ENCODE measurements around the gene HOXA11. TPM values are rescaled to one million over a fixed set of nuclear protein-coding genes. Genes with fewer than 3 reads are reported as not detected.

The HOXA11 gene
- total RNA-seq, 4 donors from 2014 or later = 4.5 to 21.3 (median 7.7) TPM

DNA sequence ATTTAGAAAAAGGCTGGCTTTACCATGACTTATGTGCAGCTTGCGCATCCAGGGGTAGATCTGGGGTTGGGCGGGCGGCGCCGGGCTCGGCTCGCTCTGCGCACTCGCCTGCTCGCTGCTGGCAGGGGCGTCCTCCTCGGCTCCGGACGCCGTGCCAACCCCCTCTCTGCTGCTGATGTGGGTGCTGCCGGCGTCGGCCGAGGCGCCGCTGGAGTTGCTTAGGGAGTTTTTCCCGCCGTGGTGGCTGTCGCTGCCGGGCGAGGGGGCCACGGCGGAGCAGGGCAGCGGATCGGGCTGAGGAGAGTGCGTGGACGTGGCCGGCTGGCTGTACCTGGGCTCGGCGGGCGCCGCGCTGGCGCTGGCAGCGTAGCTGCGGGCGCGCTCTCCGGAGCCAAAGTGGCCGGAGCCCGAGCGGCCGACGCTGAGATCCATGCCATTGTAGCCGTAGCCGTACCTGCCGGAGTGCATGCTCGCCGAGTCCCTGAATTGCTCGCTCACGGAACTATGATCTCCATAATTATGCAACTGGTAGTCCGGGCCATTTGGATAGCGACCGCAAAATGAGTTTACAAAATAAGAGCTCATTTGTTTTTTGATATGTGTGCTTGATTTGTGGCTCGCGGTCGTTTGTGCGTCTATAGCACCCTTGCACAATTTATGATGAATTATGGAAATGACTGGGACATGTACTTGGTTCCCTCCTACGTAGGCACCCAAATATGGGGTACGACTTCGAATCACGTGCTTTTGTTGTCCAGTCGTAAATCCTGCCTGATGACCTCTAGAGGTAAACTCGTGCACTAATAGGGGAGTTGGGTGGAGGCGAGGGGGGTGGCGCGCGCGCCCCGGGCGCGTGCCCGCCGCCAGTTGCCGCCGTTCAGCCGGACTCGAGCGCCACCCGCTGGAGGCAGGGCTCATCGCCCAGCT is 41.7 kb downstream of the HOXA11 start, which contains the start of gene HOXA5:
Gene HOXA5 (minus strand): TSS at position 659 of the 927 bp plus-strand sequence. CDS start 74 bp downstream, at position 585.
- peak within 1 kb of the TSS; percentile 95 to 99 (median 98) for H3K27ac ChIP-seq
- peaks cover 0 to 64% (median 56%) of the 10 kb centered on the region in 4 donors for H3K4me1 ChIP-seq
- no peaks in the 10 kb centered on the region for H3K9me3 ChIP-seq
- no peaks in the 10 kb centered on the region for H3K36me3 ChIP-seq
- peaks cover 12% of the 10 kb centered on the region for H3K27me3 ChIP-seq
- DNase-seq = peak; percentile 84
- in situ Hi-C loops (cut with MboI; ENCODE audit: low pct_ligation_motif_present in 1 of 4, low pct_unique_long_range_greater_than_20kb in 1 of 4, low sequenced_read_pairs in 3 of 4) (loop anchor here (5.0 to 10.0 kb wide), 2 partner anchors 286 to 288 kb away; no protein-coding TSS in a partner anchor), intact Hi-C loops (cut with DNase I; ENCODE audit: low total_unique reads) (no loop called here)
- TF ChIP-seq POLR2A (IDR thresholded peaks at IDR 0.05) = peak; percentile 59
- peak; percentile 90 to 95 (median 91) for TF ChIP-seq POLR2AphosphoS5 (IDR thresholded peaks at IDR 0.05)
- TF ChIP-seq EP300 (IDR thresholded peaks at IDR 0.05; ENCODE audit: low read depth) = peak; percentile 24
- TF ChIP-seq, protein P1, sequence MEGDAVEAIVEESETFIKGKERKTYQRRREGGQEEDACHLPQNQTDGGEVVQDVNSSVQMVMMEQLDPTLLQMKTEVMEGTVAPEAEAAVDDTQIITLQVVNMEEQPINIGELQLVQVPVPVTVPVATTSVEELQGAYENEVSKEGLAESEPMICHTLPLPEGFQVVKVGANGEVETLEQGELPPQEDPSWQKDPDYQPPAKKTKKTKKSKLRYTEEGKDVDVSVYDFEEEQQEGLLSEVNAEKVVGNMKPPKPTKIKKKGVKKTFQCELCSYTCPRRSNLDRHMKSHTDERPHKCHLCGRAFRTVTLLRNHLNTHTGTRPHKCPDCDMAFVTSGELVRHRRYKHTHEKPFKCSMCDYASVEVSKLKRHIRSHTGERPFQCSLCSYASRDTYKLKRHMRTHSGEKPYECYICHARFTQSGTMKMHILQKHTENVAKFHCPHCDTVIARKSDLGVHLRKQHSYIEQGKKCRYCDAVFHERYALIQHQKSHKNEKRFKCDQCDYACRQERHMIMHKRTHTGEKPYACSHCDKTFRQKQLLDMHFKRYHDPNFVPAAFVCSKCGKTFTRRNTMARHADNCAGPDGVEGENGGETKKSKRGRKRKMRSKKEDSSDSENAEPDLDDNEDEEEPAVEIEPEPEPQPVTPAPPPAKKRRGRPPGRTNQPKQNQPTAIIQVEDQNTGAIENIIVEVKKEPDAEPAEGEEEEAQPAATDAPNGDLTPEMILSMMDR (IDR thresholded peaks at IDR 0.05) = peak; percentile 80 to 93 (median 83)
- 40 to 50% methylated on average over 1 to 82 of the region's 86 CpGs for WGBS, 2 donors (ENCODE audit: low coverage in 1 of 2)
- peak within 1 kb of the TSS; percentile 33 to 77 (median 46) for H3K4me3 ChIP-seq

GRCh38 chr7:27142580-27143022 is 42.4 kb downstream of the HOXA11 start:
- no peaks in the 10 kb centered on the region for H3K36me3 ChIP-seq
- DNase-seq = no peak
- no peaks in the 10 kb centered on the region for H3K9me3 ChIP-seq
- peaks cover 6% of the 10 kb centered on the region for H3K27me3 ChIP-seq
- intact Hi-C loops (cut with DNase I; ENCODE audit: low total_unique reads) (no loop called here), in situ Hi-C loops (cut with MboI; ENCODE audit: low pct_ligation_motif_present in 1 of 4, low pct_unique_long_range_greater_than_20kb in 1 of 4, low sequenced_read_pairs in 3 of 4) (loop anchor here (5.0 to 10.0 kb wide), 2 partner anchors 285 to 288 kb away; no protein-coding TSS in a partner anchor)
- TF ChIP-seq EP300 (IDR thresholded peaks at IDR 0.05; ENCODE audit: low read depth) (no peak), POLR2A (IDR thresholded peaks at IDR 0.05) (no peak), POLR2AphosphoS5 (IDR thresholded peaks at IDR 0.05) (no peak)
- TF ChIP-seq, protein P1 (IDR thresholded peaks at IDR 0.05) = no peak
- peak overlapping the region; percentile 33 to 77 (median 46) for H3K4me3 ChIP-seq
- peak overlapping the region; percentile 95 to 99 (median 98) for H3K27ac ChIP-seq
- 35 to 39% methylated on average over 10 to 29 of the region's 29 CpGs for WGBS, 2 donors (ENCODE audit: low coverage in 1 of 2)
- peaks cover 0 to 64% (median 57%) of the 10 kb centered on the region in 4 donors for H3K4me1 ChIP-seq

DNA sequence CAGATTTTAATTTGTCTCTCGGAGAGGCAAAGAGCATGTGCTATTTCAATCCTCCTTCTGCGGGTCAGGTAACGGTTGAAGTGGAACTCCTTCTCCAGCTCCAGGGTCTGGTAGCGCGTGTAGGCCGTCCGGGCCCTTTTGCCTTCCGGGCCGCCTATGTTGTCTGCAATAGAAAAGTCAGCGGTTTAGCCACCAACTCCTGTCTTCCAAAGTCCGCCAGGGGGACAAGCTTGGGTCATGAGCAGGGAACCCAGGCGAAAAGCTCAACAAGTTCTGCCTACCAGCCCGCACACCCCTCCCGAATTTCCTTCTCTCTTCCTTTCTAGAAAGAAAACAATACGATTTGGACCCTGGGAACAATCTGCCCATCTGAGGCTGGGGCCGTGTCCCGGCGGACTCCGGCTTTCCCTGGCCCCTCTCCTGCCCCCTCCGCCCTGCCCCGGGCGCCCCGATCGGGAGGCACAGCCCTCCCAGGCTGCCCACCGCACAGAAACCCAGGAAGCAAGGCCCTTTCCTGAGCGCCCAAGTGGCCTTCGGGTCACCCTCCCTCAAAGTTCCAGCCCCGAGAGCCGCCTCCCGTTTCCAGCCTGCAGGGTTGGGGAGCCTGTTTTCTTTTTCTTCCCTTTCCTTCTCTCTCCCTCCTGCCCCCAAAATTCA is 43.0 kb downstream of the HOXA11 start:
- peaks cover 5 to 64% (median 57%) of the 10 kb centered on the region in 4 donors for H3K4me1 ChIP-seq
- H3K27me3 ChIP-seq = peaks cover 4% of the 10 kb centered on the region
- H3K9me3 ChIP-seq = no peaks in the 10 kb centered on the region
- 38% methylated on average over 14 to 30 of the region's 30 CpGs for WGBS, 2 donors (ENCODE audit: low coverage in 1 of 2)
- H3K36me3 ChIP-seq = no peaks in the 10 kb centered on the region
- DNase-seq = peak; percentile 37
- intact Hi-C loops (cut with DNase I; ENCODE audit: low total_unique reads) (no loop called here), in situ Hi-C loops (cut with MboI; ENCODE audit: low pct_ligation_motif_present in 1 of 4, low pct_unique_long_range_greater_than_20kb in 1 of 4, low sequenced_read_pairs in 3 of 4) (loop anchor here (5.0 to 10.0 kb wide), 2 partner anchors 285 to 287 kb away; no protein-coding TSS in a partner anchor)
- peak overlapping the region; percentile 33 to 77 (median 46) for H3K4me3 ChIP-seq
- H3K27ac ChIP-seq = peak overlapping the region; percentile 95 to 99 (median 98)
- TF ChIP-seq POLR2AphosphoS5 (IDR thresholded peaks at IDR 0.05) = no peak
- no peak for TF ChIP-seq POLR2A (IDR thresholded peaks at IDR 0.05)
- TF ChIP-seq EP300 (IDR thresholded peaks at IDR 0.05; ENCODE audit: low read depth) = no peak
- TF ChIP-seq, protein P1 (IDR thresholded peaks at IDR 0.05) = peak in 2 of 5 experiments; percentile 38 to 39
